Skeletal muscle tissue (tissue), 4 donors: Measurements from ENCODE around the gene CNGA2. TPM values are rescaled to one million over a fixed set of nuclear protein-coding genes. Genes with fewer than 3 reads are reported as not detected.

Source experiments
- H3K27ac ChIP-seq: one replicate; pipeline ENCODE4 v1.7.0; 2013; ENCODE audit warnings: mild to moderate bottlenecking, low read depth, low read length, inconsistent platforms
- H3K27me3 ChIP-seq, 3 donors: one replicate each; pipeline ENCODE4 v1.7.0; 2013; ENCODE audit warnings: low read length in 3 of 3; ENCODE audit not compliant: control insufficient read depth in 3 of 3, insufficient read depth in 3 of 3
- H3K36me3 ChIP-seq, 3 donors: one replicate each; pipeline ENCODE4 v1.7.0; 2013; ENCODE audit warnings: low read length in 3 of 3; ENCODE audit not compliant: control insufficient read depth in 3 of 3, insufficient read depth in 3 of 3
- H3K4me1 ChIP-seq, 3 donors: one replicate each; pipeline ENCODE4 v1.7.0; 2013; ENCODE audit warnings: low read length in 3 of 3, mild to moderate bottlenecking in 3 of 3; ENCODE audit not compliant: control insufficient read depth in 3 of 3, insufficient read depth in 3 of 3
- H3K4me3 ChIP-seq, 3 donors: one replicate each; pipeline ENCODE4 v1.7.0; 2013; ENCODE audit warnings: low read length in 3 of 3
- H3K9ac ChIP-seq, 3 donors: one replicate each; pipeline ENCODE4 v1.7.0; 2013; ENCODE audit warnings: low read length in 3 of 3, mild to moderate bottlenecking in 3 of 3, moderate library complexity in 2 of 3, low read depth in 1 of 3
- H3K9me3 ChIP-seq, 3 donors: one replicate each; pipeline ENCODE4 v1.7.0; 2013; ENCODE audit warnings: low read length in 3 of 3; ENCODE audit not compliant: control insufficient read depth in 3 of 3
- total RNA-seq: library from RNA; depleted of rRNA; stranded (reverse); fragments of >200 nt; gene quantifications from one replicate; pipeline ENCODE4 v1.2.3, GENCODE V29; 2014
- donor health status: Osteomylitis.

CNGA2 gene
- total RNA-seq, 1 donor from 2014 or later = not detected

- no peaks in the 10 kb centered on the region for H3K36me3 ChIP-seq
- no peak overlapping the region for H3K27ac ChIP-seq
- H3K4me1 ChIP-seq = peaks cover 4 to 7% (median 5%) of the 10 kb centered on the region in 3 donors
- no peak overlapping the region for H3K4me3 ChIP-seq
- H3K9me3 ChIP-seq = no peaks in the 10 kb centered on the region
- H3K27me3 ChIP-seq = peaks cover 0 to 12% (median 7%) of the 10 kb centered on the region in 3 donors
- no peak overlapping the region for H3K9ac ChIP-seq
Observed at GRCh38 chrX:151698485-151698884, 36.1 kb upstream of the CNGA2 start.

GRCh38 chrX:151699746-151700145 lies 34.8 kb upstream of the CNGA2 start:
- H3K9me3 ChIP-seq = no peaks in the 10 kb centered on the region
- peaks cover 5 to 8% (median 8%) of the 10 kb centered on the region in 3 donors for H3K4me1 ChIP-seq
- H3K27me3 ChIP-seq = peaks cover 0 to 7% (median 6%) of the 10 kb centered on the region in 3 donors
- no peak overlapping the region for H3K4me3 ChIP-seq
- no peak overlapping the region for H3K9ac ChIP-seq
- H3K36me3 ChIP-seq = no peaks in the 10 kb centered on the region
- H3K27ac ChIP-seq = no peak overlapping the region

GRCh38 chrX:151700581-151700980 lies 34.0 kb upstream of the CNGA2 start:
- peaks cover 5 to 8% (median 8%) of the 10 kb centered on the region in 3 donors for H3K4me1 ChIP-seq
- no peaks in the 10 kb centered on the region for H3K9me3 ChIP-seq
- no peaks in the 10 kb centered on the region for H3K36me3 ChIP-seq
- H3K9ac ChIP-seq = no peak overlapping the region
- peaks cover 0 to 6% (median 5%) of the 10 kb centered on the region in 3 donors for H3K27me3 ChIP-seq
- H3K4me3 ChIP-seq = no peak overlapping the region
- no peak overlapping the region for H3K27ac ChIP-seq

GRCh38 chrX:151701071-151701470 lies 33.5 kb upstream of the CNGA2 start:
- peaks cover 5 to 8% (median 8%) of the 10 kb centered on the region in 3 donors for H3K4me1 ChIP-seq
- H3K9ac ChIP-seq = no peak overlapping the region
- no peaks in the 10 kb centered on the region for H3K36me3 ChIP-seq
- H3K4me3 ChIP-seq = no peak overlapping the region
- H3K27me3 ChIP-seq = peaks cover 0 to under 1% (median 0%) of the 10 kb centered on the region in 3 donors
- no peak overlapping the region for H3K27ac ChIP-seq
- no peaks in the 10 kb centered on the region for H3K9me3 ChIP-seq

GRCh38 chrX:151701531-151701930 lies 33.0 kb upstream of the CNGA2 start:
- no peaks in the 10 kb centered on the region for H3K27me3 ChIP-seq
- no peak overlapping the region for H3K9ac ChIP-seq
- no peaks in the 10 kb centered on the region for H3K36me3 ChIP-seq
- no peaks in the 10 kb centered on the region for H3K9me3 ChIP-seq
- peaks cover 5 to 8% (median 8%) of the 10 kb centered on the region in 3 donors for H3K4me1 ChIP-seq
- H3K4me3 ChIP-seq = no peak overlapping the region
- no peak overlapping the region for H3K27ac ChIP-seq

- no peak overlapping the region for H3K27ac ChIP-seq
Observed at GRCh38 chrX:151702026-151702714, 32.4 kb upstream of the CNGA2 start.

GRCh38 chrX:151702741-151703340 lies 31.7 kb upstream of the CNGA2 start:
- H3K4me3 ChIP-seq = no peak overlapping the region
- H3K9me3 ChIP-seq = no peaks in the 10 kb centered on the region
- no peak overlapping the region for H3K27ac ChIP-seq
- no peak overlapping the region for H3K9ac ChIP-seq
- H3K4me1 ChIP-seq = peaks cover 5 to 8% (median 8%) of the 10 kb centered on the region in 3 donors
- H3K36me3 ChIP-seq = no peaks in the 10 kb centered on the region
- H3K27me3 ChIP-seq = no peaks in the 10 kb centered on the region

More at GRCh38 chrX:151702026-151702714, 32.4 kb upstream of the CNGA2 start:
- no peak overlapping the region for H3K4me3 ChIP-seq
- H3K9ac ChIP-seq = no peak overlapping the region
- no peaks in the 10 kb centered on the region for H3K36me3 ChIP-seq
- H3K4me1 ChIP-seq = peaks cover 5 to 8% (median 8%) of the 10 kb centered on the region in 3 donors
- H3K9me3 ChIP-seq = no peaks in the 10 kb centered on the region
- H3K27me3 ChIP-seq = no peaks in the 10 kb centered on the region

GRCh38 chrX:151703487-151703886 lies 31.1 kb upstream of the CNGA2 start:
- no peaks in the 10 kb centered on the region for H3K36me3 ChIP-seq
- H3K27me3 ChIP-seq = no peaks in the 10 kb centered on the region
- H3K9me3 ChIP-seq = no peaks in the 10 kb centered on the region
- peak overlapping the region in 1 of 3 donors; percentile 38 for H3K4me3 ChIP-seq
- peak overlapping the region in 1 of 3 donors; percentile 16 for H3K9ac ChIP-seq
- H3K27ac ChIP-seq = no peak overlapping the region
- peaks cover 5 to 8% (median 8%) of the 10 kb centered on the region in 3 donors for H3K4me1 ChIP-seq

GRCh38 chrX:151704041-151704663 lies 30.4 kb upstream of the CNGA2 start:
- Histone ChIP-seq H3K36me3 (no peaks in the 10 kb centered on the region), H3K9me3 (no peaks in the 10 kb centered on the region), H3K4me3 (peak overlapping the region; percentile 38 to 58 (median 48)), H3K27ac (no peak overlapping the region), H3K27me3 (no peaks in the 10 kb centered on the region), H3K4me1 (peaks cover 5 to 8% (median 8%) of the 10 kb centered on the region in 3 donors), H3K9ac (peak overlapping the region in 2 of 3 donors; percentile 20 to 45)

GRCh38 chrX:151708821-151709220 lies 25.7 kb upstream of the CNGA2 start:
- no peak overlapping the region for H3K27ac ChIP-seq
- no peak overlapping the region for H3K9ac ChIP-seq
- H3K4me1 ChIP-seq = peaks cover 0 to 4% (median 3%) of the 10 kb centered on the region in 3 donors
- no peaks in the 10 kb centered on the region for H3K9me3 ChIP-seq
- H3K27me3 ChIP-seq = peaks cover 0 to 2% (median 0%) of the 10 kb centered on the region in 3 donors
- no peaks in the 10 kb centered on the region for H3K36me3 ChIP-seq
- no peak overlapping the region for H3K4me3 ChIP-seq
